Stomach (tissue), 4 donors: Measurements from ENCODE around the gene HENMT1.

ENCODE experiments used
- EP300 ChIP-seq: sonication (generic); formaldehyde crosslinking; IDR thresholded peaks from one replicate; pipeline ENCODE4 v1.6.1; 2017; ENCODE audit warnings: antibody characterized with exemption
- POLR2AphosphoS5 ChIP-seq, 3 donors: sonication (generic); formaldehyde crosslinking; IDR thresholded peaks; one replicate each; pipeline ENCODE4 v1.6.1; 2016; ENCODE audit warnings: antibody characterized with exemption in 3 of 3
- TF ChIP-seq, protein P1 (sequence below), 7 experiments: fragments of 450-650 bp in 4 of 7; fragments of 200-600 bp in 3 of 7; sonication (generic) in 3 of 7; IDR thresholded peaks; one replicate each; pipeline ENCODE4 v1.5.1; 2016 to 2019; ENCODE audit warnings: antibody characterized with exemption in 7 of 7, control low read depth in 2 of 7, mild to moderate bottlenecking in 1 of 7

- TF ChIP-seq EP300 (no peak), POLR2AphosphoS5 (IDR thresholded peaks at IDR 0.05) (peak in 2 of 3 donors; percentile 63 to 77)
- TF ChIP-seq, protein P1, sequence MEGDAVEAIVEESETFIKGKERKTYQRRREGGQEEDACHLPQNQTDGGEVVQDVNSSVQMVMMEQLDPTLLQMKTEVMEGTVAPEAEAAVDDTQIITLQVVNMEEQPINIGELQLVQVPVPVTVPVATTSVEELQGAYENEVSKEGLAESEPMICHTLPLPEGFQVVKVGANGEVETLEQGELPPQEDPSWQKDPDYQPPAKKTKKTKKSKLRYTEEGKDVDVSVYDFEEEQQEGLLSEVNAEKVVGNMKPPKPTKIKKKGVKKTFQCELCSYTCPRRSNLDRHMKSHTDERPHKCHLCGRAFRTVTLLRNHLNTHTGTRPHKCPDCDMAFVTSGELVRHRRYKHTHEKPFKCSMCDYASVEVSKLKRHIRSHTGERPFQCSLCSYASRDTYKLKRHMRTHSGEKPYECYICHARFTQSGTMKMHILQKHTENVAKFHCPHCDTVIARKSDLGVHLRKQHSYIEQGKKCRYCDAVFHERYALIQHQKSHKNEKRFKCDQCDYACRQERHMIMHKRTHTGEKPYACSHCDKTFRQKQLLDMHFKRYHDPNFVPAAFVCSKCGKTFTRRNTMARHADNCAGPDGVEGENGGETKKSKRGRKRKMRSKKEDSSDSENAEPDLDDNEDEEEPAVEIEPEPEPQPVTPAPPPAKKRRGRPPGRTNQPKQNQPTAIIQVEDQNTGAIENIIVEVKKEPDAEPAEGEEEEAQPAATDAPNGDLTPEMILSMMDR (IDR thresholded peaks at IDR 0.05) = no peak
Measured at GRCh38 chr1:108646648-108647269, 14.1 kb downstream of the HENMT1 start.
